Tongue (tissue), 2 donors: ENCODE measurements around the gene ARMC5. TPM values are rescaled to one million over a fixed set of nuclear protein-coding genes. Genes with fewer than 3 reads are reported as not detected.

Experiments
- DNase-seq: peaks from one replicate; pipeline ENCODE4 v3.0.0-alpha.2; 2015
- total RNA-seq: library from RNA; depleted of rRNA; stranded (reverse); fragments of >200 nt; gene quantifications from one replicate; pipeline ENCODE4 v1.2.3, GENCODE V29; 2014

The ARMC5 gene
- total RNA-seq, 1 donor from 2014 or later, result 7.2 TPM

- no peak for DNase-seq
Observed at GRCh38 chr16:31461201-31461920, 2.1 kb downstream of the ARMC5 start.

GRCh38 chr16:31461921-31462804 lies 2.9 kb downstream of the ARMC5 start:
- no peak for DNase-seq

- DNase-seq, result no peak
Observed at GRCh38 chr16:31464348-31464769, 5.1 kb downstream of the ARMC5 start.

GRCh38 chr16:31464781-31465260 lies 5.5 kb downstream of the ARMC5 start:
- DNase-seq, result no peak

- no peak for DNase-seq
Observed at GRCh38 chr16:31465788-31466370, 6.6 kb downstream of the ARMC5 start.

- no peak for DNase-seq
Observed at GRCh38 chr16:31466381-31466841, 7.1 kb downstream of the ARMC5 start.

GRCh38 chr16:31467151-31467773 lies 8.0 kb downstream of the ARMC5 start:
- DNase-seq, result no peak

GRCh38 chr16:31467858-31468257 lies 8.6 kb downstream of the ARMC5 start:
- no peak for DNase-seq

- DNase-seq, result no peak
Observed at GRCh38 chr16:31470615-31471014, 11.3 kb downstream of the ARMC5 start.

- DNase-seq, result no peak
Observed at GRCh38 chr16:31471241-31471874, 12.1 kb downstream of the ARMC5 start.

- DNase-seq, result peak; percentile 87
Observed at GRCh38 chr16:31471875-31472708, 12.8 kb downstream of the ARMC5 start, which contains the start of gene TGFB1I1. Gene TGFB1I1, plus strand, starts transcription at chr16:31472152. Its CDS starts 37 bp downstream, at chr16:31472189.

- DNase-seq, result peak; percentile 93
Observed at GRCh38 chr16:31472709-31473203, 13.5 kb downstream of the ARMC5 start.

GRCh38 chr16:31473264-31473984 lies 14.1 kb downstream of the ARMC5 start:
- DNase-seq, result no peak

GRCh38 chr16:31474173-31474714 lies 14.9 kb downstream of the ARMC5 start:
- no peak for DNase-seq

- no peak for DNase-seq
Observed at GRCh38 chr16:31474773-31475738, 15.8 kb downstream of the ARMC5 start.

GRCh38 chr16:31475946-31476302 lies 16.6 kb downstream of the ARMC5 start:
- no peak for DNase-seq

GRCh38 chr16:31476303-31477219 lies 17.3 kb downstream of the ARMC5 start:
- DNase-seq, result peak; percentile 87
